A673 (cell line): ENCODE measurements around the gene RNF5. TPM values are rescaled to one million over a fixed set of nuclear protein-coding genes. Genes with fewer than 3 reads are reported as not detected.
"Not testable (repeated sequence)": the region's sequence is repeated elsewhere in the genome, so short reads cannot be mapped to it uniquely, and the experiment has no call there.

ENCODE experiments used
- BruUV-seq: library from RNA; stranded (reverse); fragments of 400-500 nt; replicated peaks from 2 replicates; lab custom pipeline; 2021; lab: Mats Ljungman, UMichigan
- CTCF ChIA-PET: fragments of 300-600 bp; sonication (Branson Sonifier 250); formaldehyde crosslinking; loops from one replicate; lab custom pipeline; 2022; ENCODE audit warnings: antibody characterized with exemption; lab: Charles Lee
- POLR2A ChIA-PET: fragments of 300-600 bp; sonication (Branson Sonifier 250); formaldehyde crosslinking; loops from one replicate; lab custom pipeline; 2022; ENCODE audit warnings: antibody characterized with exemption; ENCODE audit not compliant: low non-redundant PET; lab: Charles Lee
- DNase-seq: peaks from one replicate; pipeline ENCODE4 v3.0.0-alpha.2; 2015; ENCODE audit warnings: low spot score
- H3K27ac ChIP-seq: fragments of 200-600 bp; sonication (generic); 2 replicates; pipeline ENCODE4 v1.5.1; 2016; ENCODE audit warnings: mixed run types, low read depth, mild to moderate bottlenecking, mixed read lengths, antibody characterized with exemption, low read length; ENCODE audit not compliant: poor library complexity, severe bottlenecking
- H3K27me3 ChIP-seq: fragments of 200-600 bp; sonication (generic); replicated peaks from 2 replicates; pipeline ENCODE4 v1.6.1; 2017; ENCODE audit warnings: mixed run types, low read depth, mild to moderate bottlenecking, mixed read lengths, antibody characterized with exemption, low read length; ENCODE audit not compliant: insufficient read depth, poor library complexity
- H3K36me3 ChIP-seq: fragments of 200-600 bp; sonication (generic); 2 replicates; pipeline ENCODE4 v1.6.1; 2016; ENCODE audit warnings: mixed run types, mild to moderate bottlenecking, mixed read lengths, antibody characterized with exemption, low read length; ENCODE audit not compliant: insufficient read depth, poor library complexity, severe bottlenecking
- H3K4me1 ChIP-seq: fragments of 200-600 bp; sonication (generic); 2 replicates; pipeline ENCODE4 v1.6.1; 2017; ENCODE audit warnings: mixed run types, mild to moderate bottlenecking, mixed read lengths, antibody characterized with exemption, low read length; ENCODE audit not compliant: insufficient read depth, poor library complexity, severe bottlenecking
- H3K4me3 ChIP-seq: fragments of 200-600 bp; sonication (generic); 2 replicates; pipeline ENCODE4 v1.5.1; 2016; ENCODE audit warnings: low read depth, mixed run types, mild to moderate bottlenecking, mixed read lengths, low read length; ENCODE audit not compliant: poor library complexity, severe bottlenecking
- H3K9me3 ChIP-seq: fragments of 200-600 bp; sonication (generic); 2 replicates; pipeline ENCODE4 v1.6.1; 2016; ENCODE audit warnings: mixed run types, low read depth, mild to moderate bottlenecking, mixed read lengths, antibody characterized with exemption, low read length; ENCODE audit not compliant: poor library complexity, severe bottlenecking
- EZH2 ChIP-seq: fragments of 200-600 bp; sonication (generic); IDR thresholded peaks from 2 replicates; pipeline ENCODE4 v1.6.1; 2017; ENCODE audit warnings: borderline replicate concordance, low read depth, mild to moderate bottlenecking, mixed read lengths, antibody characterized with exemption, low read length; ENCODE audit not compliant: poor library complexity, severe bottlenecking
- intact Hi-C: fragments of 100-400 bp; cut with micrococcal nuclease; formaldehyde crosslinking; loops from one replicate; pipeline ENCODE4 v1.10.0; 2022; ENCODE audit not compliant: unreplicated experiment
- total RNA-seq: library from RNA; stranded (reverse); gene quantifications from 2 replicates; pipeline ENCODE4 v1.2.3, GENCODE V29; 2021
- TF ChIP-seq, protein P1 (sequence below): fragments of 300-800, 200-600 bp; sonication (generic); conservative IDR thresholded peaks from 2 replicates; pipeline ENCODE4 v1.5.1; 2017; ENCODE audit warnings: low read depth, mild to moderate bottlenecking, antibody characterized with exemption, low read length, moderate library complexity, mixed read lengths

The RNF5 gene
- total RNA-seq, 1 experiment from 2014 or later: 62.9 TPM

DNA sequence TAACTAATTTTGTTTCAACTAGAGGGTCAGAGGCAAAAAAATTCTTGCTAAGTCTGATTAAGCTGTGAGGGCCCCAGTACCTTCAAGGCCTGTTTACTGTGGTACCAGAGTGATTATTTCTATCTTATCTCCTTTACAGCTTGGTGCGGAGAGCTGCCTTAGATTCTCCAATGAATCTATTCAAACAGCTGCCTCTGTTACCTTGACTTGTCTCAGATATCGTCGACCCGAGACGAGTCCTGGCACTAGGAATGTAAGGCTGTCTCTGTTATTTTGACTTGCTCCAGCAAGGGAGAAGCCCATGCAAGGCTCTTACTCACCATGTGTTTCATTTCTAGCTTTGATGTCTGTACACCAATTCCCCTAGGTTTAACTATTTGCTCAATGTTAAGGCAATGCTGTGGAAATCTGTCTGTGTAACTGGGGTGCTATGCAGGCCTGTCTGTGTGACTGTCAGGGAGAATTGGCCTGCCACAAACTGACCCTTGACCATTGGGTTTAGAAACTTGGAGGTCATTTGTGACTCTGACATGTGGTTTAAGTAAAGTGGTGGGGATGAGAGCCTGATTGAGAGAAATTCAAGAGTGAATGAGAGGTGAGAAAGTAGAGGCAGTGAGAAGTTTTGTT, 37.7 kb upstream of the RNF5 start:
- no peak for DNase-seq
- Histone ChIP-seq H3K4me1 (peaks cover 3% of the 10 kb centered on the region), H3K36me3 (no peaks in the 10 kb centered on the region), H3K4me3 (no peak overlapping the region), H3K27me3 (no peaks in the 10 kb centered on the region), H3K9me3 (no peaks in the 10 kb centered on the region), H3K27ac (no peak overlapping the region)
- ChIA-PET CTCF (no interaction called here), POLR2A (no interaction called here)
- intact Hi-C loops: no loop called here
- TF ChIP-seq EZH2: no peak
- TF ChIP-seq, protein P1, sequence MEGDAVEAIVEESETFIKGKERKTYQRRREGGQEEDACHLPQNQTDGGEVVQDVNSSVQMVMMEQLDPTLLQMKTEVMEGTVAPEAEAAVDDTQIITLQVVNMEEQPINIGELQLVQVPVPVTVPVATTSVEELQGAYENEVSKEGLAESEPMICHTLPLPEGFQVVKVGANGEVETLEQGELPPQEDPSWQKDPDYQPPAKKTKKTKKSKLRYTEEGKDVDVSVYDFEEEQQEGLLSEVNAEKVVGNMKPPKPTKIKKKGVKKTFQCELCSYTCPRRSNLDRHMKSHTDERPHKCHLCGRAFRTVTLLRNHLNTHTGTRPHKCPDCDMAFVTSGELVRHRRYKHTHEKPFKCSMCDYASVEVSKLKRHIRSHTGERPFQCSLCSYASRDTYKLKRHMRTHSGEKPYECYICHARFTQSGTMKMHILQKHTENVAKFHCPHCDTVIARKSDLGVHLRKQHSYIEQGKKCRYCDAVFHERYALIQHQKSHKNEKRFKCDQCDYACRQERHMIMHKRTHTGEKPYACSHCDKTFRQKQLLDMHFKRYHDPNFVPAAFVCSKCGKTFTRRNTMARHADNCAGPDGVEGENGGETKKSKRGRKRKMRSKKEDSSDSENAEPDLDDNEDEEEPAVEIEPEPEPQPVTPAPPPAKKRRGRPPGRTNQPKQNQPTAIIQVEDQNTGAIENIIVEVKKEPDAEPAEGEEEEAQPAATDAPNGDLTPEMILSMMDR: no peak
- BruUV-seq: no TSS peak

DNA sequence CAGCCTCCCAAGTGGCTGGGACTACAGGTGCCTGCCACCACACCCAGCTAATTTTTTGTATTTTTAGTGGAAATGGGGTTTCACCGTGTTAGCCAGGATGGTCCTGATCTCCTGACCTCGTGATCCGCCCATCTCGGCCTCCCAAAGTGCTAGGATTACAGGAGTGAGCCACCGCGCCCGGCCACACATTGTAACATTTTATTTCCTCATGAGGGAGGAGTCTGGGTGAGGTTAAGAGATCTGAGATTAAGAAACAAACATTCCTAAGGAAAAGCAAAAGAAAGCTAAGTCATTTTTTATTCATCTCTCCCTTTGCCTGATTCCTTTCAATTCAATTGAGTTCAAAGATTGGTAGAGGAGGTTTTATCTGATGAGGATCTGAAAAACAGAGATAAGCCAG, 34.0 kb upstream of the RNF5 start:
- H3K27ac ChIP-seq, H3K36me3 ChIP-seq, H3K4me1 ChIP-seq, H3K9me3 ChIP-seq, H3K4me3 ChIP-seq, CTCF ChIA-PET, POLR2A ChIA-PET, BruUV-seq, DNase-seq, intact Hi-C loops, H3K27me3 ChIP-seq: not testable (repeated sequence)

DNA sequence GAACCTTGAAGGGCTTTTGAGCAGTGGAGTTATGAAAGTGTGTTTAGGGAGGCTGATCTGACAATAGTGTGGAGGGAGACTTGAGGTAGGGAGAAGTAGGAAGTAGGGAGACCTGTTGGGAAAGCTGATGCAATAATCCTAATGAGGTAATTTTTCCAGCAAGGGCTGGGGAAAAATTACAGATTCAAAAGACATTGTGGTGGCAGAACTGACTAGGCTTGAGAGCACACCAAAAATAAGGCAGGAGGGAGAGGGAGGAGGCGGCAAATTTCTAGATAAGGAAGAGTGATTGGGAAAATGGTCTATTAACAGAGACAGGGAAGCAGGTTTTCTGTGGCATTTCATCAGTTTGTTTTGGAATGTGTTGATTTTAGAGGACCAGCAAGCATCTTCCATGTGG, 31.9 kb upstream of the RNF5 start:
- POLR2A ChIA-PET: no interaction called here
- H3K4me3 ChIP-seq: no peak overlapping the region
- no peaks in the 10 kb centered on the region for H3K36me3 ChIP-seq
- no TSS peak for BruUV-seq
- TF ChIP-seq, protein P1: no peak
- no peak for TF ChIP-seq EZH2
- DNase-seq: no peak
- H3K27ac ChIP-seq: no peak overlapping the region
- peaks cover 2% of the 10 kb centered on the region for H3K4me1 ChIP-seq
- no peaks in the 10 kb centered on the region for H3K9me3 ChIP-seq
- intact Hi-C loops: no loop called here
- no peaks in the 10 kb centered on the region for H3K27me3 ChIP-seq
- CTCF ChIA-PET: no interaction called here

DNA sequence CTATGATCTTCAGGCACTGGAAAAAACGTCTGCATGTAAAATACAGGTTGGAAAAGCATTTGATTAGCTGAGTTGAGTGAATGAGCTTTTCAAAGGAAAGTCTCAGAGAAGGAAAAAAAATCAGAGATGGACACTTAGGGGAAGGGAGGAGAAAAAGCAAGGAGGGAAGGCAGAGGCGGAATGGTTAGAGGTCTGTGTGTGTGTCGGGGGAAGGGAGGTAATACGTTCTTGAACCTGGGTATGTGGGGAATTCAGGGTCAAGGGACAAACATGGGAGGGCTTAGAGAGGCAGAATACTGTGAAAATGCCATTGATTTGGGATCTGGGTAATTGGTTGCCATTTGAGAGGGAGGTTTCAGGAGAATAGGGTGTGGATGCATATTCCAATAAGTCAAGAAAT, 31.5 kb upstream of the RNF5 start:
- ChIA-PET POLR2A (no interaction called here), CTCF (no interaction called here)
- no peak overlapping the region for H3K27ac ChIP-seq

More for the DNA sequence above, 31.5 kb upstream of the RNF5 start:
- H3K36me3 ChIP-seq: no peaks in the 10 kb centered on the region
- peaks cover 3% of the 10 kb centered on the region for H3K4me1 ChIP-seq
- intact Hi-C loops: no loop called here
- H3K9me3 ChIP-seq: no peaks in the 10 kb centered on the region
- H3K27me3 ChIP-seq: no peaks in the 10 kb centered on the region
- no peak overlapping the region for H3K4me3 ChIP-seq
- TF ChIP-seq, protein P1: no peak
- TF ChIP-seq EZH2: no peak
- no peak for DNase-seq
- BruUV-seq: no TSS peak
